HG02938 (cell line): ENCODE measurements around the gene PCDHA10.
"Not testable (repeated sequence)": the region's sequence is repeated elsewhere in the genome, so short reads cannot be mapped to it uniquely, and the experiment has no call there.

ENCODE experiments used
- ATAC-seq: cut with Tn5 transposase; IDR thresholded peaks from one replicate; pipeline ENCODE4 v1.9.1; 2021; ENCODE audit warnings: mild to moderate bottlenecking, moderate library complexity; ENCODE audit not compliant: unreplicated experiment

PCDHA10 gene

GRCh38 chr5:140855772-140856674 lies at the start of gene PCDHA10:
TSS of gene PCDHA10 (plus strand) at chr5:140855897. CDS start at chr5:140856049, 152 bp downstream.
- ATAC-seq, result no peak

- ATAC-seq, result no peak
Observed at GRCh38 chr5:140806834-140807775, 48.6 kb upstream of the PCDHA10 start, which contains the start of gene PCDHA4. TSS of gene PCDHA4 (plus strand) at chr5:140807068.

- not testable (repeated sequence) for ATAC-seq
Observed at GRCh38 chr5:140808241-140808888, 47.3 kb upstream of the PCDHA10 start.

- no peak for ATAC-seq
Observed at GRCh38 chr5:140808889-140809291, 46.8 kb upstream of the PCDHA10 start.

- no peak for ATAC-seq
Observed at GRCh38 chr5:140821375-140822280, 34.1 kb upstream of the PCDHA10 start, which contains the start of gene PCDHA5. TSS of gene PCDHA5 (plus strand) at chr5:140821613.

- ATAC-seq, result no peak
Observed at GRCh38 chr5:140822281-140822629, 33.4 kb upstream of the PCDHA10 start.

- not testable (repeated sequence) for ATAC-seq
Observed at GRCh38 chr5:140822969-140823368, 32.7 kb upstream of the PCDHA10 start.

- ATAC-seq, result no peak
Observed at GRCh38 chr5:140823475-140823874, 32.2 kb upstream of the PCDHA10 start.

GRCh38 chr5:140827704-140828361 lies 27.9 kb upstream of the PCDHA10 start, which contains the start of gene PCDHA6:
TSS of gene PCDHA6 (plus strand) at chr5:140827960. CDS start at chr5:140828092, 132 bp downstream.
- no peak for ATAC-seq

- no peak for ATAC-seq
Observed at GRCh38 chr5:140828362-140828737, 27.3 kb upstream of the PCDHA10 start.

GRCh38 chr5:140829511-140830501 lies 25.9 kb upstream of the PCDHA10 start:
- not testable (repeated sequence) for ATAC-seq

- ATAC-seq, result no peak
Observed at GRCh38 chr5:140833993-140834392, 21.7 kb upstream of the PCDHA10 start, which contains the start of gene PCDHA7. TSS of gene PCDHA7 (plus strand) at chr5:140834269. CDS start at chr5:140834384, 115 bp downstream.

GRCh38 chr5:140834439-140835008 lies 21.2 kb upstream of the PCDHA10 start:
- ATAC-seq, result not testable (repeated sequence)

- ATAC-seq, result no peak
Observed at GRCh38 chr5:140835622-140836510, 19.8 kb upstream of the PCDHA10 start.

- no peak for ATAC-seq
Observed at GRCh38 chr5:140840978-140841962, 14.4 kb upstream of the PCDHA10 start, which contains the start of gene PCDHA8. TSS of gene PCDHA8 (plus strand) at chr5:140841187. CDS start at chr5:140841322, 135 bp downstream.
